NCI-H1694 treated with DMSO at 0.1 percent for 48 hours (cell line): Measurements from ENCODE around the gene ADGRB3.
"Not testable (repeated sequence)": the region's sequence is repeated elsewhere in the genome, so short reads cannot be mapped to it uniquely, and the experiment has no call there.

Source experiments
- DNase-seq: peaks from one replicate; lab custom pipeline; 2025; lab: John Stamatoyannopoulos, UW

The ADGRB3 gene

DNA sequence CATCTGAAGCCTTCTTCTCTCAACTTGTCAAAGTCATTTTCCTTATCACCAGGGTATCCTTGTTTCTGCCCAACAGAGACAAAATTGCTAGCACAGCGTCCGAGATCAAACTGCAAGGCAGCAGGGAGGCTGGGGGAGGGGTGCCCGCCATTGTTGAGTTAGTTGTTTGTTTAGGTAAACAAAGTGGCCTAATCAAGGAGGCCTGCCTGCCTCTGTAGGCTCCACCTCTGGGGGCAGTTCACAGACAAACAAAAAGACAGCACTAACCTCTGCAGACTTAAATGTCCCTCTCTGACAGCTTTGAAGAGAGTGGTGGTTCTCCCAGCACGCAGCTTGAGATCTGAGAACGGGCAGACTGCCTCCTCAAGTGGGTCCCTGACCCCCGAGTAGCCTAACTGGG is 155.0 kb downstream of the ADGRB3 start:
- not testable (repeated sequence) for DNase-seq

DNA sequence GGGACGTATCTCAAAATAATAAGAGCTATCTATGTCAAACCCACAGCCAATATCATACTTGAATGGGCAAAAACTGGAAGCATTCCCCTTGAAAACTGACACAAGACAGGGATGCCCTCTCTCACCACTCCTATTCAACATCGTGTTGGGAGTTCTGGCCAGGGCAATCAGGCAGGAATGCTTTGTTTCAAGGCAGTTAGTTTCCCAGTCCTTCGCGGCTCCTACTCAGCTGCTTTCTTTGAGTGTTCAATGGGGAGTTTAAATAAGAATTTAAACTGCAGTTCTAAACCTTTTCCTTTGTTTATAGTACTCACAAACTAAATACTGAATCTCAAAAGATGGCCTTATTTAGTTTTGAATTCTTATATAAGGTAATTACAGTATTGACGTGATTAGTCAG is 179.9 kb downstream of the ADGRB3 start:
- not testable (repeated sequence) for DNase-seq

DNA sequence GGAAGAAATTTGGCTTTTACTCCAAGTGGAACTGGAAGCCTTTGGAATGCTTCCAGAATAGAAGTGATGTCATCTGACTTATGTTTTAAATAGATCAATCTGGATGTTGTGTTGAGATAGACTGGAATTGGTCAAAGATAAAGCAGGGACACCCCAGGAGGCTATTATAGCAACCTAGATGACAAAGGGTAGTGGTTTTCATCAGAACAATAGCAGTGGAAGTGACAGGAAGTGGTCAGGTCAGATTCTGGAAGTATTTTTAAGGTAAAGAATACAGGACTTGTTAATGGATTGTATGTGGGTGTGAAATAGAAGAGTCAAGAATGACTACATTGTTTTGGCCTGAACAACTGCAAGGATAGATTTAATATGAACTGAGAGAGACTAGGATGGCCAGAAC is 191.4 kb downstream of the ADGRB3 start:
- no peak for DNase-seq

DNA sequence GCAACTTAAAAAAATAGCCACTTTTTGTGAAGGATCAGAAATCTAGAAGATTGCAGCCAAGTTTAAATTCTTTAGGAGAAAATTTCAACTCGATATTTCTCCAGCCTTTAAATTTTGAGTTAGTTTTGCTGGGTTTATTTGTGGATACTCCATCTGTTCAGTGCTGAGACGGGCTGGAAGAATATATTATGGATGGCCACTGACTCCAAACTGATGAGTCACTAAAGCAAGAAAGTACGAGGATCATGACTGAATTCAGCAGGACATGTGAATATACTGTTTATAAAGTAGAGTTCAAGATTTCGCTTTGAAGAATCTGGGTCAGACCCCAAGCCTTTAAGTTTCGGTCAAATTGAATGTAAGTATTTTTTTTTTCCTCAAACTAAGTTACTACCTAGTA is 199.5 kb downstream of the ADGRB3 start:
- no peak for DNase-seq

DNA sequence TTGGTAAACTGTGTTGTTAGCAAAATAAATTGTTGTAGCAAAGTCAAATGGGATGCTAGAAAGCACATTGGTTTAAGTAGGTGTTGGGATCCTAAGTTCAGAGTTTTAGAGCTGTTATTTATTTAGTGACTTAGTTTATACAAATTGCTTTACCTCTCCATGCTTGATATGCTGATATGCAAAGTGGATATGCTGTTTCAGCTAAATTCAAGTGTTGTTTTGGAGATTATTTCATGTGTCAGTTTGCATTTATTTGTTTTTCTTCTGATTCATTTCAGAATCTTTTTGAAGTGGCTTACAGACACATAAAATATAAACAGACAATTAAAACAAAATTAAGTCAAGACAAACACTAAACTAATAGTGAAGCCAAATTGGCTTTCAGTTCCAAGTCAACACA is 203.5 kb downstream of the ADGRB3 start:
- no peak for DNase-seq

DNA sequence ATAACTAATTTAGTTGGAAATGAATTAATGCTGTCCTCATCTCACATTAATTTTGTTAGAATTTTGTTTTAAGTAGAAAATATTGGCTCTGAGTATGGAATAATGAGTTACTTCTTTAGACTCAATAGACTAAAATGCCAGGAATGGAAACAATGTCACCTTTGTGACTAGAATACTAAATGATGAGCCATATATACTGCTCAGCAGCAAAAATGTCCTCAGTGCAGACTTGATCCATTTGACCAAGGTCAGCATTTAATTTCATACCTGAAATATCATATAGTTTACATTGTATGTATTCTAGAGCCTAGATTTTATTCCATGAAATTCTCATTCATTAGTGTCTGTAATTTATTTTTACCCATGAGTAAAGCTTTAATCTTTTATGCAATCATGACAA is 217.7 kb downstream of the ADGRB3 start:
- DNase-seq = no peak

DNA sequence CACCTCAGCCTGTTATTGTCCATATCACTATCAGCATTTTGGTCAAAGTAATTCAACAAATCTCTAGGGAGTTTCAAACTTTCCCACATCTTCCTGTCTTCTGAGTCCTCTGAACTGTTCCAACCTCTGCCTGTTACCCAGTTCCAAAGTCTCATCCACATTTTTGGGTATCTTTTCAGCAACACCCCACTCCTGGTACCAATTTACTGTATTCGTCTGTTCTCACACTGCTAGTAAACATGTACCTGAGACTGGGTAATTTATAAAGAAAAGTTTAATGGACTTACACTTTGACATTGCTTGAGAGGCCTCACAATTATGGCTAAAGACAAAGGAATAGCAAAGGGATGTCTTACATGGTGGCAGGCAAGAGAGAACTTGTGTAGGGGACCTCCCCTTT is 224.2 kb downstream of the ADGRB3 start:
- no peak for DNase-seq

DNA sequence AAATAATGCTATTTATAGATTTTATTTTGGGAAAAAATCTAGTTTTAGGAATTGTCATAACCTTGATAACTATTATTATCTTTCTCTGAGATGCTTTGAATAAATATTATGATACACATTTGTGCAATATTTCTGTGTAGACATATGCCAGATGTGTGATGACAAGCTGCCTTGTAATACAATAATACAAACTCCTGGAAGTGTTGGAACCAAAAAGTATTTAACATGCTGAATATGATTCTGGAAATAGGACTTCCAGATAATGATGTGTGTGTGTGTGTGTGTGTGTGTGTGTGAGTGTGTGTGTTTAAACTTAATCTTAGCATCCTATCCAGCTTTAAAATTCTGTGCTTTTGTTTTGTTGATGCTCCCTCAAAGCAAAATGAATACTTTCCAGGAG is 233.6 kb downstream of the ADGRB3 start:
- no peak for DNase-seq

DNA sequence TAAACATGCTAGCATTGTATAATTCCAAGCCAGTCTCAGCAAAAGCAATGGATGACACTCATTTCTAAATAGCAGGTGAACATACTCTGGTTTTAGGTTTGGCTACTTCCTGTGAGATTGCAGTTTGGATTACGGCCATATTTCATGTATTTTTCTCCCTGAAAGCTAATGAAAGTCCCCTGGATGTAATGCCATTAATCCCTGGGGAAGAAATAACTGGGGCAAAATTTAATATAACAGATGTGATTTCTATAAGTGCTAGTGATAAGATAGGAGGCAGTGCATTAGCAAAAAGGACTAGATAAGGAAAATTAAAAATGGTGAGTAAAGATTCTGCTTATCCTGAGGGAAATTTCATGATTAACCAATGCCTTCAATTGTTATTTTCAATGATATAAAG is 238.2 kb downstream of the ADGRB3 start:
- DNase-seq = no peak

DNA sequence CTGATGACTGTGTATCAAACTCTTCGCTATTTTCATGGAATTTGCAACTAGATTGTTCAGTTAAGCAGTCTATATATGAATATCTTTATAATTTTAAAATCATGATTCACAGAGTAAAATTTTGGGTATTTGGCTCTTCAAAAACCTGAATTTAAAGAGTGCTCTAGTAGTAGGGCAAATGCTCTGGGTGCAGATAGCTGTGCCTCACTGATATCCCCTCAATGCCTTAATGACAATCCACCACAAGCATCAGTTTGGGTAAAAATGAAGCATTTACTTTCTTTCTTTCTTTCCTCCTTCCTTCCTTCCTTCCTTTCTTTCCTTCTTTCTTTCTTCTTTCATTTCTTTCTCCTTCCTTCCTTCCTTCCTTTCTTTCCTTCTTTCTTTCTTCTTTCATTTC is 239.7 kb downstream of the ADGRB3 start:
- no peak for DNase-seq

DNA sequence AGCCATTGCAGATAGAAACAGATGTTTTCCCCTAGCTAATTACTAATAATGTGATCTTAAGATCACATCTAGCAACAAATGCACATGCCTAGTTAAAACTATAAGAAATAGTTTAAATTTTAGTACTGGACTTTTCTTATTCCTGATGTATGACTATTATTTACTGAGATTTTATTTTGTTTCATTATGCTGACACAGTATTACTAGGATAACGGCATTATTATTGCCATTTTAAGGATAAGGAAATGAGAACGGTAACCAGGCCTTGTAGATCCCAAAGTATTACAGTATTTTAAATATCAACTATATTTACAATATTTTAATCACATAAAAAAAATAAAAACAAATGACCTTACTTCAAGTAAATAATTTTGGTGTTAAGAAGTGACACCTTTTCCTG is 240.3 kb downstream of the ADGRB3 start:
- DNase-seq = no peak

DNA sequence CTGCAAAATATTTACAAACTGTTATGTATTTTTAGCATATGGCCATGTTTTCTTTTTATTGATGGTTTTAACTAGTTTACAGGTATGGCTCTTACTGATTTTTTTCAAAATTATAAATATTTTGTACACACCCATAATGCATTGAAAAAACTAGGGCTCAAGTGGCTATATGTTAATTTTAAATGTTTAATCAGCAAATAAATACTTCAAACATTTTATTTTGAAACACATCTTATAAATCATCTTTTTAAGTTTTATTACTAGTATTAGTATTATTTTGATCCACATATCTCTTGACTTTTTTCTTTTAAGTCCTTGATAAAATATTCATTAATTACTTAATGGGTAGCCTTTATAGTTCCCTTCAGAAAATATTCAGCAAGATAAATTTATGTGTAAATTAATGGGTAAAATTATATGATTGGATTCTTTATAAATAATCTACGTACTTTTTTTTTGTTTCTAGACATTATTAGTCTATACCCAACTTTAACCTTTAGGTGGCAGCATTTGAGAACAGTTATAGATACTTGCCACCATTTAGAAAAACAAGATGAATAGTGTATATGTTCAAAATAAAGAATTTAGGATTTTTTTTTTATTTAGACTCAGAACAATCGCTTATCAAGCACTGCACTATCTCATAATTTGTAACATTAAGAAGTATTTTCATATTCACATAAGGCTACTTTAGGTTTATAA is 241.9 kb downstream of the ADGRB3 start:
- peak; percentile 31 for DNase-seq

DNA sequence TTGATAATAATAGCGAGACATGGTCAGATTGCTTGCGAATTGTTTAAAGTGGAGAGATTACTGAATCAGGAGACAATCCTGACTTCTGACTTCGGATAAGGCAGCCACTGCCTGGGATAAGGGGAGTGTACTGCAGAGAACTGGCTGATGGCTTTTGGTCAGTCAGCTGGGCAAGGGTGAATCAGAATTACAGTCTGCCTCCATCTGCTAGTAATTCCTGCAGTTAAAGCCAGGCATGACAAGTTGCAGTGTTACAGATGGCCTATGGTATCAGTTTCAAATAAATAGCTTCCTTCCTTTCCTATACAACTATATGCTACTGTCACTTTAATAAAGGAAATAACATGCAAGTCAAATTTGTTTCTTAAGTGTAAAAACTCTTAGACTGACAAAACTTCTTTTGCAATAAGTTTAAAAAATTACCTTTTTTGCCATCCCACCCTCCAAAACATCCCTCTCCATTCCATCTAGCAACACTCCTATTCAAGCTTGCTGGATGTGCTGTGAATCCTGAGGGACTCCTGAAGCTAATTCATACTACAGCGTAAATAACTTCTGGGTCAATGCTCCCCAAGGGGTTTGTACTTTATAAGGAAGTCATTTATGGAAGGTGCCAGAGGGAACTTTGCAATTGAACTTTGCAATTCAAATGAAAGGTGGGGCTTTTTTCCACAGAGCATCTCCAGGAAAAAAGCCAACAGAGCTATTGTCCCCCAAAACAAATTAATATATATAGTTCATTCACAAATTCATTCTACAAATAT is 245.2 kb downstream of the ADGRB3 start:
- DNase-seq = no peak

DNA sequence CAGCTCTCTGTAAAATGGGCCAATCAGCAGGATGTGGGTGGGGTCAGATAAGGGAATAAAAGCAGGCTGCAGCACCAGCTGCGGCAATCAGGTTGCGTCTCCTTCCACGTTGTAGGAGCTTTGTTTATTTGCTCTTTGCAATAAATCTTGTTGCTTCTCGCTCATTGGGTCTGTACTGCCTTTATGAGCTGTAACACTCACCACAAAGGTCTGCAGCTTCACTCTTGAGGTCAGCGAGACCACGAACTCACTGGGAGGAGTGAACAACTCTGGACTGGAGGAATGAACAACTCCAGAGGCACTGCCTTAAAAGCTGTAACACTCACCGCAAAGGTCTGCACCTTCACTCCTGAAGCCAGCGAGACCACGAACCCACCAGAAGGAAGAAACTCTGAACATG is 248.2 kb downstream of the ADGRB3 start:
- not testable (repeated sequence) for DNase-seq

DNA sequence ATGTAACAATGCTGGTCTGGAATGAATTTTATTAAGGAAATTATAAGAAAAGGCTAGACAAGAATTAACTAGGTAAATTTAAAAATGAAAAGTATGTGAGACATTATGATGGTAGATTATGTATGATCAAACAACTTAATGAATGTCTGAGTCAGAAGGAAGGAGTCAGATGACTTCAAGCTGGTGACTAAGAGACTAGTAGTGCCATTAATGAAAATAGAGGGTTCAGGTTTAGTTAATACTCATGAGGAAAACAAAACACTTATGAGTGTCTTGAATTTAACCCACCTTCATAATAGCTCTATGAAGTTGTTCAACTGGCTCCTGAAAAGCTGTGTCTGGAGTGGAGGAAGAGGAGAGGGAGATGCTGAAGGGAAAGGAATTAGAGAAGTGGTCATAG is 256.3 kb downstream of the ADGRB3 start:
- no peak for DNase-seq

DNA sequence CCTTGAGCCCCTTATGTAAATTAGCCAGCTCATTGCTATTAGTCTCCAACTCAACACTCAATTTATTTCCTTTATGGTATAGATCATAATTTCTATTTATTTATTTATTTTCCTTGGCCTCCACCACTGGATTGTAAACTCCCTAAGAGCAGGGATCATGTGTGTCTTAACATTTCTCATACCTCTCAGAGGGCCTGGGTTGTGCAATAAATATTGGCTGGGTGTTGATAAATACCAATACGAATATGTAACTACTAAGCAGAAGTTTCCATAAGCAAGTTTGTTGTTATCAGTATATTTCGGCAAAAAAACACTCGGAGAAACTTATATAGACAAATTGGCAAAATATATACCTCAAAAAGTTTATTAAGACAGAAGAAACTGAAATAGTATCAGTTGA is 257.4 kb downstream of the ADGRB3 start:
- DNase-seq = no peak

DNA sequence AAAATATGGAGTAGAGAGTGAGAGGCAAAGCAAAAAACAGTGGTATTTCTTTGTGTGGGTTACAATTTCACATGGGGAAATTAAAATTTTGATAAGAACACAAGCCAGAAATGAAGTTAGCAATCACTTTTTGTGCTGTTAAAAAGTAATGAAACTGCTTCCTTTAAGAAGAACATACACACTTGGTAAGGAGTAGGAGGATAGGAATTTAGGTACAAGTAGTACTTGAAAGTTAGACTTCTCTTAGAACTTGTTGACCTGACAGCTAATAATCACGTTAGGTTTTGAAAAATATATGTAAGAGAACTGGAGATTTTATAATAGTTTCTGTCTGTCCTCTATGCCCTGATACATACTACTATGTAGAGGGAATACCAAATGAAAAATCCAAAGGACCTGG is 260.8 kb downstream of the ADGRB3 start:
- no peak for DNase-seq

DNA sequence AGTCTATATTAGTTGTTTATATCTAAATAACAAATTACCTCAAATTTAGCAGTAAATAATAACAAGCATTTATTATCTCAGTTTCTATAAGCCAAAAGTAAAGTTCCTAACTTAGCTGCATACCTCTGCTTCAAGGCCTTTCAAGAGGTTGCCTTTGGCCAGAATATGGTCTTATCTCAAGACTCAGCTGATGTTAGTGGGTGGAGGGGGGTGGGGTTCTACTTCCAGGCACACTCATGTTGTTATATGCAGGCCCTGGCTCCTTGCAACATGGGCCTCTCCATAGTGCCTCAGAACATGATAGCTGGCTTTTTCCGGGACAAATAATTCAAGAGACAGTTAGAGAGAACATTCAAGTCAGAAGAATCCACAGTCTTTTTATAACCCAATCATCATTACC is 266.0 kb downstream of the ADGRB3 start:
- DNase-seq = no peak

DNA sequence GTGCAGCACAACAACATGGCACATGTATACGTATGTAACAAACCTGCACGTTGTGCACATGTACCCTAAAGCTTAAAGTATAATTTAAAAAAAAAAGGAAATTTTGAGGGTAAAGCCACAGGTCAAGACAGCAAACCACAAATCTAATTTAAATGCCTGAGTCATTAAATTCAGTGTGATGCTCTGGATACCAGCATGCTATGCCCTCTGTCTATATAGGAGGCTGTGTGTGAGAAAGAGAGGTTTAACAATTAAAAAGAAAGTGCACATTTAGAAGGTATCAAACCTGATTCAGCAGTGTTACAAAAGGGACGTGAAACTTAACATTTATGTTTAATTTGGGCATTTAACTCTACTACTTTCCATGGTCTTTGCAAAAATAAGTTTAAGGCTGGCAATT is 276.3 kb downstream of the ADGRB3 start:
- no peak for DNase-seq

DNA sequence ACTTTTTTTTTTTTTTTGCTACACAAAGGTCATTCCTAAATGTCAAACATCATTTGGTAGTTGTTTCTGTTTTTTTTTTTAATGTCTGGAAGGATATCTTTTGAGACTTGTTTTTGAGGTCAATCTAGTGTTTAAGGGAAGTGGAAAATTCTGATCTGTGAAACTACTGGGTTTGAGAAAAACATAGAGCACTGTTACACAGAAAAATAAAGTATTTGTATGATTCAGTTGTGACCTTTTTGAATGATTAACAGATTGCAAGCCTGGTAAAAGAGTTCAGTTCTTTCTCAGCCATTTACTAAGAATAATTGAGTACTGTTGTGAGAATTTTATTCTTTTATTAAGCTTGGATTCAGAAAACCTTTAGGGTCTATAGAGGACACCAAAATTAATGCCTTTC is 276.7 kb downstream of the ADGRB3 start:
- DNase-seq = no peak

DNA sequence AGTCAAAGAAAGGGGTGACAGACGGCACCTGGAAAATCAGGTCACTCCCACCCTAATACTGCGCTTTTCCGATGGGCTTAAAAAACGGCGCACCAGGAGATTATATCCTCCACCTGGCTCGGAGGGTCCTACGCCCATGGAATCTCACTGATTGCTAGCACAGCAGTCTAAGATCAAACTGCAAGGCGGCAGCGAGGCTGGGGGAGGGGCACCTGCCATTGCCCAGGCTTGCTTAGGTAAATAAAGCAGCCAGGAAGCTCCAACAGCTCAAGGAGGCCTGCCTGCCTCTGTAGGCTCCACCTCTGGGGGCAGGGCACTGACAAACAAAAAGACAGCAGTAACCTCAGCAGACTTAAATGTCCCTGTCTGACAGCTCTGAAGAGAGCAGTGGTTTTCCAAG is 277.7 kb downstream of the ADGRB3 start:
- not testable (repeated sequence) for DNase-seq

DNA sequence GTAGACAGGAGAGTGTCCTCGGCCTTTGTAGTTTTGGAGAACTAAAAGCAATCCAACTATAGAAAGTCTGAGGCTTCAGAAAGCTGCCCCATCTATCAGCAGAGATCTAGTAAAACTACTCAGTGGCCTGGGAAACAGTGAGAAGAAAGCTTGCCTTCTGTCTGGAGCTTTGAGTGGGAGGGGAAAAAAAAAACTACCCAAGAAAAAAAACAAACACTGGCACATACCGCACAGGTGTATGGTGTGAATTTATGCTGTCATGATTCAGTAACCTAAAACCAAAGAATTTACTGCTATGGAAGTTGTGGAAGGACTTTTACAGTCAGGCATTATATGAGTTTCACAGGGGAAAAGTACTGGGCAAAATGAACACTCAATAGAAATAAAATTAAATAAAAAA is 280.5 kb downstream of the ADGRB3 start:
- DNase-seq = no peak

DNA sequence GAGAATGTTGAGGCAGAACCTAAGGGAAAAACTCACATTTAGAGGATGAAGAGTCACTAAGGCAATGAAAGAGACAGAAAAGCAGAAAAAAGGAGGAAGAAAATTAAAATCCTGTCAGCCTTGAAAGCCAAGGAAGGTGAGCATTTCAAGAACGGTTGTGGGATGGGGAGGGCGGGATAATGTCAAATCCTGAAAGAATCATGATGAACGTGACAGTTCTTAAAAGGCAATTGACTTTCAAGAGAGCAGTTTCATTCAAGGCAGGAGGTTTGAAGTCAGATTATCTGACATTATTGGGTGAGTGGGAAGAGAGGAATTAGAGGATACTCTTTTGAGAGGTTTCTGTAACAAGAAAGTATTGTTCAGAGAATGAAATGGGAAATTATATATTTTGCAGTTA is 284.5 kb downstream of the ADGRB3 start:
- no peak for DNase-seq

DNA sequence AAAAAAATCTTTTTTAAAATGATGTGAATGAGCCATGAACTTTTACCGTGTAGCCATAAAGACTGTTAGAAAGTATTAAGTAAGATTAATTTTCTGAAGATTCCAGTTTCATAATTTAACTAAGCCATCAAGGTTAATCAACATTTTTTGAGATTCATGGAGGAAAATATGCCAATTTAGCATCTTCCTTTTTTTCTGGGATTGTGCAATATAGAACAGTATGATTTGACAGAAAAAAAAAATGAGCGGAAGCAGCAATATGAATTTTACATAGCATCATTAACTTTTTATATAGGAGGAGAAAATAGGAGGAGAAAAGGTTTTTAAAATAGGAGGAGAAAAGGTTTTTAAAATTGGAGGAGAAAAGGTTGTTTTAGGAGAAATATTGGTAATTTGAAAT is 306.3 kb downstream of the ADGRB3 start:
- DNase-seq = no peak
